ENCODE results near the gene FAM20B. TPM values are rescaled to one million over a fixed set of nuclear protein-coding genes. Genes with fewer than 3 reads are reported as not detected.

Gene FAM20B
- total RNA-seq, 1 experiment from 2014 or later: 35.4 TPM

- Histone ChIP-seq H3K4ac (ENCODE audit: low read depth, low read length) (no peak overlapping the region), H4K20me1 (ENCODE audit: control insufficient read depth, insufficient read depth, insufficient read length) (no peaks in the 10 kb centered on the region), H2BK20ac (ENCODE audit: low read depth, low read length, poor library complexity, severe bottlenecking) (no peak overlapping the region), H2BK120ac (ENCODE audit: low read depth, low read length, poor library complexity, severe bottlenecking) (no peak overlapping the region), H3T11ph (ENCODE audit: low read length) (no peak overlapping the region), H3K23ac (ENCODE audit: insufficient read length, low read depth, low read length) (no peak overlapping the region), H3K9me3 (ENCODE audit: control insufficient read depth, low read depth, low read length) (no peaks in the 10 kb centered on the region), H3K9ac (ENCODE audit: extremely low read depth, insufficient read length, low read length) (no peak overlapping the region), H4K91ac (ENCODE audit: insufficient read length, low read depth, low read length) (no peak overlapping the region), H2BK15ac (ENCODE audit: low read depth, low read length) (no peak overlapping the region), H2AK5ac (ENCODE audit: insufficient read length, low read length) (no peak overlapping the region), H3K23me2 (ENCODE audit: insufficient read length, low read depth, low read length, poor library complexity, severe bottlenecking) (no peaks in the 10 kb centered on the region), H3K79me2 (ENCODE audit: insufficient read depth, low read length) (no peaks in the 10 kb centered on the region), H4K8ac (replicated peaks; ENCODE audit: insufficient read length, low read depth, low read length) (no peak overlapping the region), H3K4me2 (ENCODE audit: insufficient read depth, insufficient read length, low read length) (no peak overlapping the region), H3K27ac (ENCODE audit: insufficient read length, low read depth, low read length) (no peak overlapping the region), H2BK5ac (ENCODE audit: insufficient read length, low read length) (no peak overlapping the region), H4K5ac (ENCODE audit: insufficient read length, low read depth, low read length) (no peak overlapping the region), H3K14ac (ENCODE audit: insufficient read depth, low read length) (no peak overlapping the region), H2AFZ (ENCODE audit: low read length) (no peak overlapping the region), H3K18ac (ENCODE audit: insufficient read length, low read depth, low read length) (no peak overlapping the region), H3K56ac (ENCODE audit: insufficient read length, low read depth, low read length) (no peak overlapping the region), H2BK12ac (ENCODE audit: insufficient read length, low read depth, low read length) (no peak overlapping the region), H3K27me3 (ENCODE audit: insufficient read depth, low read length) (no peaks in the 10 kb centered on the region), H3K79me1 (ENCODE audit: insufficient read depth, low read depth, low read length, poor library complexity, severe bottlenecking) (no peaks in the 10 kb centered on the region), H3K4me1 (ENCODE audit: insufficient read depth, low read length) (no peaks in the 10 kb centered on the region)
- WGBS (ENCODE audit: extremely low coverage, insufficient read length, low lambda C conversion rate): no CpG with 5 or more reads among the region's 1 CpG
- no peak for TF ChIP-seq CTCF (conservative IDR thresholded peaks at IDR 0.05)
- Mint-ChIP-seq H3K36me3 (ENCODE audit: insufficient read depth in 1 of 3, low read depth in 3 of 3) (peaks cover 9 to 22% (median 9%) of the 10 kb centered on the region in 3 experiments), H3K27me3 (ENCODE audit: low read depth) (no peaks in the 10 kb centered on the region), H3K27ac (no peak overlapping the region), H3K9me3 (peaks cover 28% of the 10 kb centered on the region in 2 experiments), H3K4me3 (no peak overlapping the region), H3K4me1 (peaks cover 2 to 14% of the 10 kb centered on the region in 2 experiments)
- no peak for DNase-seq
Observed at GRCh38 chr1:178997428-178997827, 28.3 kb upstream of the FAM20B start.

All from H9 (cell line).